Activated gamma-delta T cell (primary cell): Measurements from ENCODE around the gene CISTR.

Experiments
- DNase-seq: peaks from one replicate; lab custom pipeline; 2025; lab: John Stamatoyannopoulos, UW

CISTR gene

GRCh38 chr12:53743266-53744129, 8.3 kb downstream of the CISTR start:
- no peak for DNase-seq

GRCh38 chr12:53740130-53740491, 11.7 kb downstream of the CISTR start:
- DNase-seq = no peak

- no peak for DNase-seq
Measured at GRCh38 chr12:53739214-53740129, 12.3 kb downstream of the CISTR start.

GRCh38 chr12:53738406-53739213, 13.2 kb downstream of the CISTR start:
- DNase-seq = no peak

GRCh38 chr12:53737951-53738405, 13.8 kb downstream of the CISTR start:
- no peak for DNase-seq

GRCh38 chr12:53737093-53737808, 14.5 kb downstream of the CISTR start:
- DNase-seq = no peak

- no peak for DNase-seq
Measured at GRCh38 chr12:53736592-53736991, 15.2 kb downstream of the CISTR start.

GRCh38 chr12:53735556-53735955, 16.2 kb downstream of the CISTR start:
- DNase-seq = no peak

GRCh38 chr12:53734425-53734824, 17.4 kb downstream of the CISTR start:
- DNase-seq = no peak

GRCh38 chr12:53733807-53734200, 18.0 kb downstream of the CISTR start:
- DNase-seq = no peak

- DNase-seq = no peak
Measured at GRCh38 chr12:53733051-53733806, 18.6 kb downstream of the CISTR start.

GRCh38 chr12:53729644-53730043, 22.1 kb downstream of the CISTR start:
- no peak for DNase-seq

- no peak for DNase-seq
Measured at GRCh38 chr12:53728206-53728605, 23.6 kb downstream of the CISTR start.

- DNase-seq = peak; percentile 86
Measured at GRCh38 chr12:53727310-53728041, 24.3 kb downstream of the CISTR start, which contains the start of gene CALCOCO1. Gene CALCOCO1 (minus strand): TSS chr12:53727452. CDS start chr12:53725242, 2,210 bp downstream.

- no peak for DNase-seq
Measured at GRCh38 chr12:53726946-53727309, 24.9 kb downstream of the CISTR start.

GRCh38 chr12:53726341-53726740, 25.4 kb downstream of the CISTR start:
- no peak for DNase-seq

- DNase-seq = no peak
Measured at GRCh38 chr12:53725824-53726223, 26.0 kb downstream of the CISTR start.

GRCh38 chr12:53722450-53723041, 29.2 kb downstream of the CISTR start:
- no peak for DNase-seq

- DNase-seq = no peak
Measured at GRCh38 chr12:53720946-53721345, 30.8 kb downstream of the CISTR start.
